ENCODE results near the gene MPI.
A peak's percentile ranks its signal among the peaks of the same experiment; 100 is the strongest.

Gene MPI

DNA sequence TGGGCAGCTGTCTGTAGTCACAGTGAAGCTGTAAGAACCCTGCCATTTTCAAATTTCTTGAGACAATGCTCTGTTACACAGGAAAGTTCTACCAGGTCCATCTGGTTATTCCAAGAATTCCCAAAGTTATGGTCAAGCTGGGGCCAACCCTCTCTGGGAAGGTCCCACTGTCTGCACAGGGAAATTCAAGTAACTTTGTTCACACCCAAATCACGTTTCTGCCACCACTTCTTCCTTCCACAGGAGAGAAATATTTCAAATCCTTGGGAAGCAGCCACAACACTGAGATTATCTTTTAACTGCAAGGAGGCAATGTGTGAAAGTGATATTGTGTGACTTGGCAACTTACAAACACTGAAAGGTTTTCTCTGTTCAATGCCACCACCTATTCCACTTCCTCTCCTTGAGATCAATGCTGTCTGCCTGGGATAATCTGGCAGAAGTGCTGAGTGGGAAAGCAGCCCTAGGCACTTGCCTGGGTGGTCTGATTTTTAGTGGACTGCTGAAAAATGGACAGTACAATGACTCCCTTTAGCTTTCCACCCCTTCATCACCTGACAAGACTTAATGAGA lies 22.3 kb upstream of the MPI start:
- H3K4me3 ChIP-seq (ENCODE audit: low read length): peak overlapping the region; percentile 30
- H4K20me1 ChIP-seq (ENCODE audit: insufficient read depth, low read length): peaks cover 23% of the 10 kb centered on the region
- no peak overlapping the region for H2AFZ ChIP-seq (ENCODE audit: low read depth, low read length)
- peaks cover 49% of the 10 kb centered on the region for H3K36me3 ChIP-seq (replicated peaks; ENCODE audit: low read depth, low read length)
- H3K79me2 ChIP-seq (ENCODE audit: low read length): peaks cover 89% of the 10 kb centered on the region
- H3K4me1 ChIP-seq (ENCODE audit: low read length): peaks cover 65% of the 10 kb centered on the region
- peaks cover 11% of the 10 kb centered on the region; the same call in 1 of the 2 replicates for H3K9me3 ChIP-seq (ENCODE audit: insufficient read depth, low read length)
- H3K27ac ChIP-seq (ENCODE audit: low read length): peak overlapping the region; percentile 91
- no peak for TF ChIP-seq EZH2phosphoT487 (IDR thresholded peaks at IDR 0.05; ENCODE audit: low read depth)
- TF ChIP-seq, protein P1, sequence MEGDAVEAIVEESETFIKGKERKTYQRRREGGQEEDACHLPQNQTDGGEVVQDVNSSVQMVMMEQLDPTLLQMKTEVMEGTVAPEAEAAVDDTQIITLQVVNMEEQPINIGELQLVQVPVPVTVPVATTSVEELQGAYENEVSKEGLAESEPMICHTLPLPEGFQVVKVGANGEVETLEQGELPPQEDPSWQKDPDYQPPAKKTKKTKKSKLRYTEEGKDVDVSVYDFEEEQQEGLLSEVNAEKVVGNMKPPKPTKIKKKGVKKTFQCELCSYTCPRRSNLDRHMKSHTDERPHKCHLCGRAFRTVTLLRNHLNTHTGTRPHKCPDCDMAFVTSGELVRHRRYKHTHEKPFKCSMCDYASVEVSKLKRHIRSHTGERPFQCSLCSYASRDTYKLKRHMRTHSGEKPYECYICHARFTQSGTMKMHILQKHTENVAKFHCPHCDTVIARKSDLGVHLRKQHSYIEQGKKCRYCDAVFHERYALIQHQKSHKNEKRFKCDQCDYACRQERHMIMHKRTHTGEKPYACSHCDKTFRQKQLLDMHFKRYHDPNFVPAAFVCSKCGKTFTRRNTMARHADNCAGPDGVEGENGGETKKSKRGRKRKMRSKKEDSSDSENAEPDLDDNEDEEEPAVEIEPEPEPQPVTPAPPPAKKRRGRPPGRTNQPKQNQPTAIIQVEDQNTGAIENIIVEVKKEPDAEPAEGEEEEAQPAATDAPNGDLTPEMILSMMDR (IDR thresholded peaks at IDR 0.05; ENCODE audit: low read depth, low read length): no peak
- H3K9ac ChIP-seq (ENCODE audit: low read length): peak overlapping the region; percentile 53
- no peaks in the 10 kb centered on the region for H3K27me3 ChIP-seq (ENCODE audit: low read depth, low read length)
- H3K4me2 ChIP-seq (ENCODE audit: low read length): peak overlapping the region; percentile 89

DNA sequence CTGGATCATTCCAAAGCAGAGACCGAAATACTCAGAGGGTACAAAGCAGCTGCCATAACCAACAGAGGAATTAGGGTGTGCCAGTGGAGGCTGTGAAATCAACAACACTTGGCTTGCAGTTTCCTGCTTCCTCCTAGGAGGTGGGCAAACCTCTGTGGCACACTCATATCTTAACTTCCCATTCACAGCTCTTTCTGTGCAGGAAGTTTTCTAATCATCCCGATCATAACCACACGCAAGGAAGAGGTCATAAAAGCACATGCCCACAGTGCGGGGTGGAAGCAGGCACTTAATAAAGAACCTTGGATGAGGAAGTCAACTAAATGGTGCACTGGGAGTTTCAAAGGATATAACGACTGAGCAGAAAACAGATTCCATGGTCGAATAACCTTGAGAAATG lies 21.8 kb upstream of the MPI start:
- Histone ChIP-seq H3K27me3 (ENCODE audit: low read depth, low read length) (no peaks in the 10 kb centered on the region), H3K4me3 (ENCODE audit: low read length) (peak overlapping the region; percentile 30), H3K4me1 (ENCODE audit: low read length) (peaks cover 65% of the 10 kb centered on the region), H3K36me3 (replicated peaks; ENCODE audit: low read depth, low read length) (peaks cover 50% of the 10 kb centered on the region), H3K27ac (ENCODE audit: low read length) (peak overlapping the region; percentile 91), H2AFZ (ENCODE audit: low read depth, low read length) (no peak overlapping the region), H4K20me1 (ENCODE audit: insufficient read depth, low read length) (peaks cover 23% of the 10 kb centered on the region), H3K9ac (ENCODE audit: low read length) (peak overlapping the region; percentile 53; the same call in 1 of the 2 replicates), H3K4me2 (ENCODE audit: low read length) (peak overlapping the region; percentile 89), H3K9me3 (ENCODE audit: insufficient read depth, low read length) (peaks cover 11% of the 10 kb centered on the region; the same call in 1 of the 2 replicates), H3K79me2 (ENCODE audit: low read length) (peaks cover 89% of the 10 kb centered on the region)
- TF ChIP-seq EZH2phosphoT487 (IDR thresholded peaks at IDR 0.05; ENCODE audit: low read depth): no peak
- TF ChIP-seq, protein P1 (IDR thresholded peaks at IDR 0.05; ENCODE audit: low read depth, low read length): no peak

DNA sequence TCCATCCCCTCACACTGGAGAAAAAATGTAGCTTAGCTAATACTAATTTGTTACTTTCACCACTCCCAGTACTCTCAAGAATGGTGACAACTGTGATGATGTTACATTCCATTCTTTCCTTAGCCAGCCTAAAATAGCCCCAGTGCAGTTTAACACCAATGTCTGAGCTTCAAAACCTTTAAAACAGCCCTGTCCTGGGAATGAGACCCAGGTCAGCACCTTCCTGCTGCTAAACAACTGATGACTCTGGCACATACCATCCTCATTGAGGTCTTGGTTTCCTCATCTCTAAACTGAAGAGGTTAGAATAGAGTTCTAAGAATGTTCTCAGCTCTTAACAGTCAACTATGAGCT lies 20.5 kb upstream of the MPI start:
- H3K79me2 ChIP-seq (ENCODE audit: low read length): peaks cover 78% of the 10 kb centered on the region
- H3K27ac ChIP-seq (ENCODE audit: low read length): peak overlapping the region; percentile 91
- peak overlapping the region; percentile 81 for H3K9ac ChIP-seq (ENCODE audit: low read length)
- H3K36me3 ChIP-seq (replicated peaks; ENCODE audit: low read depth, low read length): peaks cover 47% of the 10 kb centered on the region
- H3K4me2 ChIP-seq (ENCODE audit: low read length): peak overlapping the region; percentile 89
- H3K4me3 ChIP-seq (ENCODE audit: low read length): peak overlapping the region; percentile 69
- peaks cover 11% of the 10 kb centered on the region; the same call in 1 of the 2 replicates for H3K9me3 ChIP-seq (ENCODE audit: insufficient read depth, low read length)
- peaks cover 66% of the 10 kb centered on the region for H3K4me1 ChIP-seq (ENCODE audit: low read length)
- H2AFZ ChIP-seq (ENCODE audit: low read depth, low read length): no peak overlapping the region
- peaks cover 16% of the 10 kb centered on the region for H4K20me1 ChIP-seq (ENCODE audit: insufficient read depth, low read length)
- no peaks in the 10 kb centered on the region for H3K27me3 ChIP-seq (ENCODE audit: low read depth, low read length)
- TF ChIP-seq, protein P1 (IDR thresholded peaks at IDR 0.05; ENCODE audit: low read depth, low read length): no peak
- TF ChIP-seq EZH2phosphoT487 (IDR thresholded peaks at IDR 0.05; ENCODE audit: low read depth): no peak

DNA sequence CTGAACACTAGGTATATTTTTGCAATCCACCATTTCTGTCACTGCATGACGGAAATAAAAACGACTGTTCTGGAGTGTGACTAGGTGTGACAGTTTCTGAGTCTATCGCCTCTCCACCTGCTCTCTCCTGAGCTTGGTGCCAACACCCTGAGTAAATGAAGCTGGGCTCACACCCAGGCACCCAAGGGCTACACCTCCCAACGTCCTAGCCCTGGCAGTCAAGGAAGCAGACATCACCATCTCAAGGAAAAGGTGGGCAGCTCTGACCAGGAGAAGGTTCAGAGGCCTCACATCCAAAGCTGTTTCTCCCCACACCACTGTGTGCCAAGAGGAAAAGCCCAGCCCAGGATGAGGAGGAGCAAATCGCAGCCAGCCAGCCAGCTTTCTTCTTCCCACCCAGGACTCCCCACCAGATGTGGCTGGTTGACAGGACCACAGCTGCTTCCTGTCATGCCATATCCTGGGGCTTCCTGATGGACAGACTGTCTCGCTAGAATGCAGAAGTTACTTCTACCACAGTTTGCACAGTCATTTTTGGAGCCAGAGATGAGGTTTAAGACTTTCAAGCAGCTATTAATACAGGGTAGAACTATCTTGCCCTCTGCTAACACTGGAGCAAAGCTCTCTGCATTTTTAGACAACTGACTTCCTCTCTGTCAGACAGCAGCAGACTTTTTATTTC lies 20.0 kb upstream of the MPI start:
- peak overlapping the region; percentile 91 for H3K27ac ChIP-seq (ENCODE audit: low read length)
- no peak overlapping the region for H2AFZ ChIP-seq (ENCODE audit: low read depth, low read length)
- H3K79me2 ChIP-seq (ENCODE audit: low read length): peaks cover 73% of the 10 kb centered on the region
- peak overlapping the region; percentile 89 for H3K4me2 ChIP-seq (ENCODE audit: low read length)
- peak overlapping the region; percentile 81 for H3K9ac ChIP-seq (ENCODE audit: low read length)
- H3K4me1 ChIP-seq (ENCODE audit: low read length): peaks cover 66% of the 10 kb centered on the region
- peaks cover 11% of the 10 kb centered on the region; the same call in 1 of the 2 replicates for H3K9me3 ChIP-seq (ENCODE audit: insufficient read depth, low read length)
- H3K27me3 ChIP-seq (ENCODE audit: low read depth, low read length): no peaks in the 10 kb centered on the region
- H3K4me3 ChIP-seq (ENCODE audit: low read length): peak overlapping the region; percentile 92
- H3K36me3 ChIP-seq (replicated peaks; ENCODE audit: low read depth, low read length): peaks cover 46% of the 10 kb centered on the region
- TF ChIP-seq, protein P1 (IDR thresholded peaks at IDR 0.05; ENCODE audit: low read depth, low read length): no peak
- TF ChIP-seq EZH2phosphoT487 (IDR thresholded peaks at IDR 0.05; ENCODE audit: low read depth): no peak
- H4K20me1 ChIP-seq (ENCODE audit: insufficient read depth, low read length): peaks cover 13% of the 10 kb centered on the region
